ENCODE results near the gene ARHGAP18. TPM values are rescaled to one million over a fixed set of nuclear protein-coding genes. Genes with fewer than 3 reads are reported as not detected.
A peak's percentile ranks its signal among the peaks of the same experiment; 100 is the strongest.

ARHGAP18 gene
- total RNA-seq, 1 experiment from 2014 or later, result 30.4 TPM

- no peak for DNase-seq (ENCODE audit: low read depth)
Observed at GRCh38 chr6:129645830-129646579, 64.0 kb downstream of the ARHGAP18 start.

- DNase-seq (ENCODE audit: low read depth), result no peak
Observed at GRCh38 chr6:129645106-129645829, 64.7 kb downstream of the ARHGAP18 start.

- peak; percentile 46 for DNase-seq (ENCODE audit: low read depth)
Observed at GRCh38 chr6:129644567-129645015, 65.4 kb downstream of the ARHGAP18 start.

- no peak for DNase-seq (ENCODE audit: low read depth)
Observed at GRCh38 chr6:129643968-129644367, 66.0 kb downstream of the ARHGAP18 start.

GRCh38 chr6:129643176-129643575 is 66.8 kb downstream of the ARHGAP18 start:
- DNase-seq (ENCODE audit: low read depth), result no peak

- DNase-seq (ENCODE audit: low read depth), result no peak
Observed at GRCh38 chr6:129642322-129642721, 67.7 kb downstream of the ARHGAP18 start.

GRCh38 chr6:129641344-129641743 is 68.6 kb downstream of the ARHGAP18 start:
- no peak for DNase-seq (ENCODE audit: low read depth)

GRCh38 chr6:129638686-129639085 is 71.3 kb downstream of the ARHGAP18 start:
- DNase-seq (ENCODE audit: low read depth), result no peak

- DNase-seq (ENCODE audit: low read depth), result no peak
Observed at GRCh38 chr6:129638055-129638684, 71.8 kb downstream of the ARHGAP18 start.

- no peak for DNase-seq (ENCODE audit: low read depth)
Observed at GRCh38 chr6:129637340-129638054, 72.5 kb downstream of the ARHGAP18 start.

GRCh38 chr6:129635396-129636130 is 74.4 kb downstream of the ARHGAP18 start:
- DNase-seq (ENCODE audit: low read depth), result peak; percentile 32

GRCh38 chr6:129634411-129635230 is 75.4 kb downstream of the ARHGAP18 start:
- DNase-seq (ENCODE audit: low read depth), result peak; percentile 13

- DNase-seq (ENCODE audit: low read depth), result no peak
Observed at GRCh38 chr6:129633529-129633928, 76.4 kb downstream of the ARHGAP18 start.

- no peak for DNase-seq (ENCODE audit: low read depth)
Observed at GRCh38 chr6:129632172-129632613, 77.8 kb downstream of the ARHGAP18 start.

GRCh38 chr6:129631070-129631469 is 78.9 kb downstream of the ARHGAP18 start:
- no peak for DNase-seq (ENCODE audit: low read depth)

- DNase-seq (ENCODE audit: low read depth), result no peak
Observed at GRCh38 chr6:129630596-129630995, 79.4 kb downstream of the ARHGAP18 start.

GRCh38 chr6:129628101-129628815 is 81.7 kb downstream of the ARHGAP18 start:
- no peak for DNase-seq (ENCODE audit: low read depth)

GRCh38 chr6:129624488-129624887 is 85.5 kb downstream of the ARHGAP18 start:
- DNase-seq (ENCODE audit: low read depth), result no peak
